ENCODE data around the gene TLCD5.

GRCh38 chr11:120303004-120303637 is 22.0 kb upstream of the TLCD5 start:
- no peak for TF ChIP-seq POLR2A (IDR thresholded peaks at IDR 0.05)
- TF ChIP-seq CTCF (IDR thresholded peaks at IDR 0.05 in 4 of 5, conservative IDR thresholded peaks at IDR 0.05 in 1 of 5), result peak; percentile 72 to 86 (median 74)
